DMS 273 (cell line): ENCODE data around the gene SLC35F4.
A peak's percentile ranks its signal among the peaks of the same experiment; 100 is the strongest.

Experiments
- DNase-seq: peaks from one replicate; lab custom pipeline; 2025; ENCODE audit not compliant: unreplicated experiment; lab: John Stamatoyannopoulos, UW

The SLC35F4 gene

DNA sequence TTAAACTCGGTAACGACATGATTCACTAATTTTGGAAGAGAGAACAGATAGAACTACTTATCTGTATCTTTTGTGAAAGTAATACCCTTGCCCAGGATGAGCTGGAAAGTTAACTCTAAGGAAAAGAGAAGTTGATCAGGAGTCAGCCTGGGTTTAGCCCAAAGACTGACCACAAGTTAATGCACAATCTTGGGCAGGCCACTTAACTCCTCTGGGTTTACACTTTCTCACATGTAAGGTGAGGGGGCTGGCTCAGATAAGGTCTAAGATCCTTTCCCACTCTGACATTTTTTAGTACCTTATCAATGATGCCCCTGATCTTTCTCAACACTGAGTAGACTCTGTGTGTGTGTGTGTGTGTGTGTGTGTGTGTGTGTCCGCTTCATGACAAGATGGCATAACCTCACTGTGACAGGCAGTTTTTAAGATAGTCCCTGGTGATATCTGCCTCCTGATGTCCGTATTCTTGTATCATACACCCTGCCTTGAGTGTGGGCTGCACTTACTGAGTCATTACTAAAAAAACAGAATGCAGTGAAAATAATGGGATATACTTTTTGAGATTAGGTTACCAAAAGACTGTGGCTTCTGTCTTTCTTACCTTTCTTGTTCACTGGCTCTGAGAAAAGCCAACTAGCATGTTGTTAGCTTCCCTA, 316.0 kb downstream of the SLC35F4 start:
- DNase-seq, result no peak

DNA sequence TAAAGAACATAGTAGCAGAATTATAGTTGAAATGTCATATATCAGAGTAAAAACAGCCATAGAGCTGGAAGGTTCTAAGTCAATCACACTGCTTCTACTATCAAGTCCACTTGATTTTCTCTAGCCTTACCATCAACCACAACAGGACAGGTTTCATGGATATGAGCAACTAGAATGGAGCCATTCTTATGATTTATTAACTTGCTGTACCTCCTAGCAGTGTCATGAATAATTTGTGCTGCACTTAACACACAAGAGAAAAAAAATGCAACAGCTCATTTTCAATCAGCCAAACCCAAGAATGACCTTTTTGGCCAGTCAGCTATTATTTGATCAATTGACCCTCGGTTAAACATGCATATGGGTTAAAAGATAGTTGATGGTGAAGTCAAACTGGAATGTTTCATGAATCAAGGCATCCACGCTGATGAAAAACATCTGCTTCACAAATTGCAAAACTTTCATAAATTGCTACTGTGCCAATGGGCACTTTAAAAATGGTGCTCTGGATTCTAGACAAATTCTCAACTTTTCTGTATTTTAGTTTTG, 316.8 kb downstream of the SLC35F4 start:
- DNase-seq, result no peak

DNA sequence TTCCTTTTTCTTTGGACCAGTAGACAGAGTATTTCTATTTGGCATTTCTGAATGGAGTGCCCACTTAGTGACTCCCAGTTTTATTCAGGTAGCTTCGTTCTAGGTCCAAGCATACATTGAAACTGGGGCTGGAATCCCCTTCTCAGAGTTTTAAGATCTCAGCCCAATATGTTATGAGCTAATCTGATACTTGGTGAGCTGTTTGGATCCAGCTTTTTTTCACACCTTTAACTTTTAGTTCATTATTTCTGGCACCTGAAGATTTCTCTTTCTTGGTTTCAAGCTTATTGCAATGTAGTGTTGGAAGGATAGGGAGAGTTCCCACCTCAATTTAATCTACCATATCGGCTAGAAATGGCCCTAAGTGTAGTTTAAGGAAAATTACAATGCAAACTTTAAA, 318.8 kb downstream of the SLC35F4 start:
- no peak for DNase-seq

DNA sequence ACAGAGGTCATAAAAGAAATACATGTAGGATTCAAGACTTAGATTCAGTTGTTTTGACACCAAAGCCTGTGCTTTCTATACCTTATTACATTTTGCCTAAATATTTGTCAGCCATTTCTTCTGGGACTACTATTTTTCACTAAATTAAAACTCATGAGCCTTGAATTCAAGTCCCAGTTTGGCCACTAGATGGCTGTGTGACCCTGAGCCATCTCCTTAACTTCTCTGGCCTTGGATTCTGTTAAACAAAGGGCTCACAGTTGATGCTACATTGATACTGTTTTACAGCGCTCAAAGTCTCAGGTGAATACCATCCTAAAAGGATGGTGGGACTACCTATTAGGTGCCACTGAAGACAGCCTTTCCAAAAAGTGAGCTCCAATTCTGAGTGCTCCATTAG, 332.7 kb downstream of the SLC35F4 start:
- peak; percentile 48 for DNase-seq

DNA sequence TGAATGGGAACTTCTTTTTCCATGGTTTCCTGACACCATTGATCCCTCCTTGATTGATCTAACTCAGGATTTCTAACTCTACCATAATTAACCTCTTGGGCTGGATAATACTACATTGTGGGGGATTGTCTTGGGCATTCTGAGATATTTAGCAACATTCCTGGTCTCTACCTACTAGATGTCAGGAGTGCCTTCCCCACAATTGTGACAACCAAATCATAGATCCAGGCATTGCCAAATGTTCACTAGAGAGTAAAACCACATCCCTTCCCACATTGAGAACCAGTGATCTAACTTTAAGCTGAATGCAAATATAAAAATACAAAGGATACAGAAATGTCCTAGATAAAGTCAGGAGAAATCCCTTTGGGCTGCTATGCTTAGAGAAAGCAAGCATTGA, 335.3 kb downstream of the SLC35F4 start:
- DNase-seq, result no peak

DNA sequence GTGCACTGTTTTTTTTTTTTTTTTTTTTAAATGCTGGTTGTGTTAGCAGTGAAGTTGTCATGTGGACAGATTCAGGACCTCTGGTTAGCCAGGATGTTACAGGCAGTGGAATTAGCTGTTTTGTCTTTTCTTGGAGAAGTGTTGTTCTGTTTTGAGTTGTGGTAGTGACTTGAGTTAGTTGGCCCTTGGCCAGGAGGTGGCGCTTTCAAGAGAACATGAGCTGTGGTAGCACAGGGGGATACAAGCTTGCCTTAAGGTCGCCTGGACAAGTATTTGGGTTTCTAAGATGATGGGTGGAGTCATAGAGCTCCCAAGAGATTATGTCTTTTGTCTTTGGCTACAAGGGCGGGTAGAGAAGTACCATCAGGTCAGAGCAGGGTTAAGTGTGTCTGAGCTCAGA, 338.9 kb downstream of the SLC35F4 start:
- DNase-seq, result no peak

DNA sequence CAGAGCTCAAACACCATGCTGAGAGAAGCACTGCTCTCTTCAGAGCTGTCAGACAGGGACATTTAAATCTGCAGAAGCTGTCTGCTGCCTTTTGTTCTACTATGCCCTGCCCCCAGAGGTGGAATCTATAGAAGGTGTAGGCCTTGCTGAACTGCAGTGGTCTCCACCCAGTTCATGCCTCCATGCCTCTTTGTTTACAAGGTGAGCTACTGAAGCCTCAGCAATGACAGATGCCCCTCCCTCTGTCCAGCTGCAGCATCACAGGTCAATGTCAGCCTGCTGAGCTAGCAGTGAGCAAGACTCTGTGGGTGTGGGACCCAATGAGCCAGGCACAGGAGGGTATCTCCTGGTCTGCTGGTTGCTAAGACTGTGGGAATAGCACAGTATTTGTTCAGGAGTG, 346.8 kb downstream of the SLC35F4 start:
- DNase-seq, result no peak
